GM21390 (cell line): ENCODE measurements around the gene CDK5RAP2.
"Not testable (repeated sequence)": the region's sequence is repeated elsewhere in the genome, so short reads cannot be mapped to it uniquely, and the experiment has no call there.

Source experiments
- ATAC-seq: cut with Tn5 transposase; IDR thresholded peaks from one replicate; pipeline ENCODE4 v1.9.1; 2021; ENCODE audit not compliant: unreplicated experiment

The CDK5RAP2 gene

DNA sequence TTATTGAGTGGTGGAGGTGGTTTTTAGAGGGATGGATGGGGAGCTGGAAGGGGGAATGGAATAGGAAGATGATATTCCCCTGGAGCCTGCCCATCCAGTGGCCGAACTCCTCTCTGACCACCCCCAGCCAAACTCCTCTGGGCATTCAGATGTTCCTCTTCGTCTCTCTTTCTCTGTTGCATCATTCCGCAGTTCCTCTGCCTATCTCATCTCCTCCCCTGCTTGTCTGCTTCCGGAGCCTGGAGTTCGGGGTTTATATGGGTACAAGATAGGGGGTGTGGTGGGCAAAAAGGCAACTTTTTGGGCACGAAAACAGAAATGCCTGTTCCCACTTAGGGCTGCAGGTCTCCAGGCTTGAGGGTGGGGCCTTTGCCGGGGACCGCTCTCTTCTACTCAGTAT lies 12.2 kb upstream of the CDK5RAP2 start:
- ATAC-seq: no peak

GRCh38 chr9:120587328-120587727 lies 7.4 kb upstream of the CDK5RAP2 start:
- no peak for ATAC-seq

GRCh38 chr9:120583958-120584369 lies 4.0 kb upstream of the CDK5RAP2 start:
- ATAC-seq: peak; percentile 30

GRCh38 chr9:120579139-120580050 lies 572 bp downstream of the CDK5RAP2 start:
- ATAC-seq: peak; percentile 40

DNA sequence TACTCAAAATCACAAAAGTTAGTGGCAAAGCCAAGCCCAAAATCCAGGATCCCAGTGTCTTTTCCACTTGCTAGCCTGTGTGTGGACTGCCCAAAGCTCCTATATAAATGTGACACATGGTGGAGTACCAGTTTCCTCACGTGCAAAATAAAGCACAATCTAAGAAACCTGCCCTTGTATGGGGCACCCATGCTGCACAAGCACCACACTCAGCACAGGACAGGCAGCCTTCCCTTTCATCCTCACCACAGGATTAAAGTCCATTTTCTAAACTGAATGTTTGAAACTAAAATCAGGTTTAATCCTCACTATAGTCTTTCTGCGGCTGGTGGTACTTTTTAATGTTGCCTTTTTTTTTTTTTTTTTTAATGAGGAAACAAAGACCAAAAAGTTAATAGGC lies 5.5 kb downstream of the CDK5RAP2 start:
- ATAC-seq: no peak

DNA sequence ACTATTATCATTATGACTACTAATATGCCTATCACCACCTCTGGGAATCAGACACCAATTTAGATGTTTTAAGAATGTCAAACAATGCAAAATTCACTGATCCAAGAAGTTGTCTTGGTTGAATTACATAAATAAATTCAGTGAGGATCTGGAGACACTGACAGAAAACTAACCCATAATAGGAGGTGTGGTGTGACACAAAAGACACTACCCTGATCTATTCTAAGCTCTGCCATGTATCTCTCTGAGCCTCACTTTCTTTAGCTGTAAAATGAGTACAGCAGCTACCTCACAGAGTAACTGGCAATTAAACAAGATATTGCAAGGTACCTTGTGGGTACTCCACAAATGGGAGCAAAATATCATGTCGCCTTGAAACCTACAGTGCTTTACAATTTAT lies 7.5 kb downstream of the CDK5RAP2 start:
- ATAC-seq: no peak

- ATAC-seq: no peak
Observed at GRCh38 chr9:120571443-120572257, 8.3 kb downstream of the CDK5RAP2 start.

- no peak for ATAC-seq
Observed at GRCh38 chr9:120570296-120570695, 9.7 kb downstream of the CDK5RAP2 start.

- ATAC-seq: no peak
Observed at GRCh38 chr9:120569556-120569955, 10.4 kb downstream of the CDK5RAP2 start.

GRCh38 chr9:120568816-120569215 lies 11.2 kb downstream of the CDK5RAP2 start:
- ATAC-seq: no peak

DNA sequence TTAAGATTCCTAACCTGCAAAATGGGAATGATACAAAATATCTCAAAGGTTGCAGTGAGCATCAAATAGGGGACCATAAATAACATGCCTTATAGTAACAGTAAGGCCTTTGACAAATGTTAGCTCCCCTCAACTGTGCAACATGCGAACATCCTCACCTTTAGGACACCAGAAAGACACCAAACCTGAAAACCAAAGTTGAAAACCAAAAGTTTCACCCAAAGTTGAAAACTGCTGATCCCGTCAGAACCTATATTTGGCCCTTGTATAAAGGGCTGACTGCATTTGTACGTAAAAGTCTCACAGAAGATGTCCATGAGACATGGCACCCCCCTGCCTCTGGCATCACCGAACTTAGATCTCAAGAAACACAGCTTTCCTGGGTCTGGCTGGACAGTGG lies 12.1 kb downstream of the CDK5RAP2 start:
- ATAC-seq: no peak

DNA sequence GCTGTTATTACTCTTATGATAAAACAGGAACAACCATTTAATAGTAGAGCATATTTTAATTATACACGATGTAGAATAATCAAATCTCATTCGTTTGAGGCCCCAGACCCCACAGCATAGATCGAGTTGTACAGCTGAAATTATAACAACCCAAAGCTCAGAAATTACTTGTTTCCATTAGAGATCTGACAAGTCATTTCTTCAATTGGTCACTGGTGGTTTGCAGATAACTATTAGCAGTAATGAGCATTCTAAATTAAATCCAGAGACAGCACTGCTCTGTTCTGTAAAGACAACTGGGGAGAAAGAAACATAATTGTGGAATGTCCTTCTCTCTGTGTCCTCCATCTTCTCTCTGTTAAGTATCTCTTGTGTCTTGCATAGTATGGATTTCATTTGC lies 12.9 kb downstream of the CDK5RAP2 start:
- ATAC-seq: no peak

DNA sequence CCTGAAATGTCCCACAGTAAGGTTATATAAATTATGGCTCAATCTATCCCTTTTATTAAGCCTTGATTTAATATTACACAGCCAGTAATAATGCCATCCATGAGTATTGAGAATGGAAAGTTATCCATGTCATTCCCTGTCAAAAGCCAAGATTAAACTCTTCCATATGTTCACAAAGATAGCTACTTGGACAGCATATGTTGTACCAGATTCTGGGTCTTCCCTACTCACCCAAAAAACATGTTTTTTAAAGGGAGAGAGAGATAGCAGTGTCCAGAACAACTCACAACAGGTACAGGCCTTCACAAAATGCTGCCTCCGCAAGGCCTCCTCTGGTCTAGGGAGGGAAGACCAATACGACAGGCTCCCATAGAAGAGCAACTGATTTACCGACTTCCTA lies 15.4 kb downstream of the CDK5RAP2 start:
- no peak for ATAC-seq

DNA sequence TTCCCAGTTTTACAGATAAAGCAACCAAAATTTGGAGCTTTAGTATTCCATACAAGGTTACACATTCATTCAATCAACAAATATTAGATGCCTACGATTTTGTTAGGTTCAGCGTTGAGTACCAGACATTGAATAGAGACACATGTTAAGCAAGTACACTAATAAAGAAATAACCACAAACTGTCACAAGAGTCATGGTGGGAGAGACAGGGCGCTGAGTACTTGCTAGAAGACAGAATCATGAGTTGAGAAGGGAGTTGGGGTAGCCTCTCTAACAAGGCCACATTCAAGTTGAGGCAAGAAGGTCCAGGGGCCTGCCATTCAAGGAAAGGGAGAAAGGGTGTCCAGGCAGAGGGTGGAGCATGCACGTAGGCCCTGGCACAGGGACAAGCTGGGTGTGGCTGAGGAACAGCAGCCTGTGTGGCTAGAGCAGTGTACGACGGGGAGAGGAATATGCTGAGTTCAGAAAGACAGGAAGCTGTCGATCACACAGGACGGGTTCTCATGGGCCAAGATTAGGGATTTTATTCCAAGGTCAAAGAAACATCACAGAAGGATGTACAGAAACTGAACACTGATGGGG lies 17.0 kb downstream of the CDK5RAP2 start:
- ATAC-seq: no peak

GRCh38 chr9:120561709-120562108 lies 18.3 kb downstream of the CDK5RAP2 start:
- no peak for ATAC-seq

DNA sequence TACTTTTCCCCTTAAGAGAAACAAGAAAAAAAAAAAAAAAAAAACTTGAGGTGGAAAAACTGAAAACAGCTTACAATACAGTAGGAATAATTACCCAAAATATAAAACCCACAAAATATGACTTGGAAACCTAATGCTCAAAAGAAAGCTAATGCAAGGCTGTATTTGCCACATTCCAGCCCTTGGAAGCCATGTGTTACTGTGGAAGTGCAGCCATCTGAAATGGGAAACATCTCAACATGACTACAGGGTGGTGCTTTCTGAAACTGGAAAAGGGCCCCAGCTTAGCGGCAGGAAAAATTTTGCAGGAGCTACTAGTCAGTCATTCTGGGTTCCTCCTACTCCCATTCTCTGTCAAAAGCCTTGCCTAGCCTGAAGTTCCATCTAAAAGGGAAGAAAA lies 20.4 kb downstream of the CDK5RAP2 start:
- no peak for ATAC-seq

- ATAC-seq: no peak
Observed at GRCh38 chr9:120558454-120558853, 21.5 kb downstream of the CDK5RAP2 start.

- ATAC-seq: no peak
Observed at GRCh38 chr9:120557205-120557604, 22.8 kb downstream of the CDK5RAP2 start.

DNA sequence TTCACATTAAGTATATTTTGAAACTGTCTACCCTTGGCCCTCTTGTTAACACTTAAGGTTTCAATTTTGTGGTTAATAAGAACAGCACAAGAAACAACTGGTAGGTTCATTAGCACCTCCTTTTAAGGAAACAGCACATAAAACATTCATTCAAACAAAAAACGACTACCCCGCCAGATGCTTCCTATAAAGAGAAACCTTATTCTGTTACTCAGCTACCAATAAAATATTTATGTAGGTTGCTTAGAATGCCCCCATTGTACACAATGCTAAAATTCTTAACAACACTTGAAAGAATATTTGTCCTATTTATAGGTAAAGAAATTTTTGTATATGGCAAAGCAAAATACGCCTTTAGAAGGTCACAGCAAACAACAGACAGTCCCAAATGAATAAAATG lies 23.2 kb downstream of the CDK5RAP2 start:
- ATAC-seq: no peak

DNA sequence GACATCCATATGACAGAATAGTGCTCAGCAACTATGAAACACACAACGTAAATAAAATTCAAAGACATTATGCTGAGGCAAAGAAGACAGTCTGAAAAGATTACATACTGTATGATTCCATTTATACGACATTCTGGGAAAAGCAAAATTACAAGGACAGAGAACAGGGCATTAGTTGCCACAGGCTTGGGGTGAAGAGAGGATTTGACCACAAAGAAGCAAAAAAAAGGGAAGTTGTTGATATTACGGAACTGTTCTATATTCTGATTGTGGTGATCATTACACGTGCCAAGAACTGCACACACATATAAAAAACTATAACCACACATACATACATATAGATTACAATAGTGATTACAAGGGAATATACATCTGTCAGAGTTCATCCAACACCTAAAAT lies 24.1 kb downstream of the CDK5RAP2 start:
- no peak for ATAC-seq

DNA sequence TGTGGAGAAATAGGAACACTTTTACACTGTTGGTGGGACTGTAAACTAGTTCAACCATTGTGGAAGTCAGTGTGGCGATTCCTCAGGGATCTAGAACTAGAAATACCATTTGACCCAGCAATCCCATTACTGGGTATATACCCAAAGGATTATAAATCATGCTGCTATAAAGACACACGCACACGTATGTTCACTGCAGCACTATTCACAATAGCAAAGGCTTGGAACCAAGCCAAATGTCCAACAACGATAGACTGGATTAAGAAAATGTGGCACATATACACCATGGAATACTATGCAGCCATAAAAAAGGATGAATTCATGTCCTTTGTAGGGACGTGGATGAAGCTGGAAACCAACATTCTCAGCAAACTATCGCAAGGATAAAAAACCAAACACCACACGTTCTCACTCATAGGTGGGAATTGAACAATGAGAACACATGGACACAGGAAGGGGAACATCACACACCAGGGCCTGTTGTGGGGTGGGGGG lies 27.7 kb downstream of the CDK5RAP2 start:
- not testable (repeated sequence) for ATAC-seq
